GM08714 (cell line): ENCODE data around the gene SLC44A4.
"Not testable (repeated sequence)": the region's sequence is repeated elsewhere in the genome, so short reads cannot be mapped to it uniquely, and the experiment has no call there.

ENCODE experiments used
- H3K4me3 ChIP-seq: fragments of 200-500 bp; sonication (Bioruptor generic); 2 replicates; pipeline ENCODE4 v1.5.1; 2014; ENCODE audit warnings: mild to moderate bottlenecking, low read length, inconsistent platforms
- ZNF274 ChIP-seq: IDR thresholded peaks from 2 replicates; pipeline ENCODE4 v1.6.1; 2012; ENCODE audit warnings: mild to moderate bottlenecking, low read depth, low read length

The SLC44A4 gene

DNA sequence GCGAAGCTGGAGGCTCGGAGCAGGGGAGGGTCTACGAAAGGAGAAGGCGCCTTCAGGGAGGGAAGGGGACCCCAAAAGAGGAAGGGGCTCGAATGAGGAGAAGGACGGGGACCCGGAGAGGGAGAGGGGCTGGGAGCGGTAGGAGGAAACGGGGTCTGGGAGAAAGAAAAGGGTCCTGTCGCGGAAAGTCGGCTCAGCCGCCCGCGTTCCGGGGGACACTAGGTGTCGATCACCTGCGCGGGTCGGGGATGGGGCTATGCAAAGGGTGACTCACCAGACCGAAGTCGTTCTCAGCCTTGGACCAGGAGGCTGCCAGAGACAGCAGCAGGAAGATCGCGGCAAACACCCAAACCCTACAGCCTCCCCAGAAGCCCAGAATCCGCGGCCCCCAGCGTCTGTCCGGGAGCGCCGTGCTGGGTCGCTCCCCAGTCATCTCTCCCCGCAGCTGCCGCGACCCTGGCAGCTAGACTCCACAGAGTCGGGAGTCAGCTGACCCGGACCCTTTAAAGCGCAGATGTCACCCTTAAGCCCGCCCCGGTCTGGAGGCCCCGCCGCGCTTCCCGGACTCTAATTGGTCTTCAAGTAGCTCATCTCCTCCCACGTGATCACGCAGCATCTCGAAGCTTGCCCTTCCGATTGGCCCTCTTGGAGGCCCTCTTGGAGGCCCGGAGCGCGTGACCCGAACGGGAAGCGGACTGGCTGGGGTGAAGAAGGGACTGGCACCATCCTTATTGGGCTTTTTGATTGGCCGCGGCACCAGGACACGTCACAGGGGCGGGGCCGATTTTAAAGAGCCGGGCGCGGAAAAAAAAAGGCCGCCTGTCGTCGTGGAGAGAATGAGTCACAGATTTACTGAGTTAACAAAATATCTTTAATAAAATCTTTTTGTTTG lies 16.2 kb downstream of the SLC44A4 start, which contains the start of gene NEU1:
Gene NEU1, minus strand, starts transcription at position 478 of the 892 bp plus-strand sequence. Its CDS starts 45 bp downstream, at position 433.
- H3K4me3 ChIP-seq: peak within 1 kb of the TSS; percentile 72

DNA sequence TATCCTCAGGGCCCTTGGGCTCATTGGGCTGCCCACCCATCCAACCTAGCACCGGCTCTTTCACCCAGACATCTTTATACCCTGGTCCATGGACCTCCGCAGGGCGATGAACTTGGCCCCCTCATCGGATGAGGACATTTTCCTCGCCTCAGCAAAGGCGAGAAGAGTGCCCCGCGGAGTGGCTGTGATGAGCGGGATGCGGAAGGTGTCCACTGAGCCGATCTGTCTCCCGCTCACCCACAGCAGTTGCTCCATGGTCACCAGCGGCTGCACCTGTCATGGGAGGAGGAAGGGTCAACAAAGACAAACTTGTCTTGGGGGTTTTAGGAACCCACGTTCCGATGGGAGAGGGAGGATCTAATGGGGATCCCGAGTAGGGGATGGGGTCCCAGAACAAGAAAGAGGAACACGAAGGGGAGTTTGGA lies 16.9 kb downstream of the SLC44A4 start:
- peak overlapping the region; percentile 72 for H3K4me3 ChIP-seq
- no peak for TF ChIP-seq ZNF274

More for the DNA sequence above, 16.2 kb downstream of the SLC44A4 start, which contains the start of gene NEU1:
- no peak for TF ChIP-seq ZNF274

DNA sequence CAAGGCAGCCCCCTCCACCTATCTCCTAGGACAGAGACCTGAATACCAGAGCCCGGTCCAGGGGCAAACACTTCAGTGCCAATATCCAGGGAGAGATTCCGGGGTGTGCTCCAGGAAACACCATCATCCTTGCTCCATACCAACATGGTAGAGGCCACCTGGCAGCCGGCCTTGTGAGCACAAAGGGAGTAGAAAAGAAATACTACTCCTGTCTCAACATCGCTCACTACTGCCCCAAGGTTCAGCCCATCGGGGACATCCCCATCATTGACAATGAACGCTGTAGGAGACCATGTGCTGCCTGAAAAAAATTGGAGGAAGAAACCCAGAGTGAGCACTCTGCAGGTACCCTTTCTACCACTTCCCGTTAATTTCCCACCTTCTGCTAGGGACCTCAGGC lies 17.6 kb downstream of the SLC44A4 start:
- no peak for TF ChIP-seq ZNF274
- no peak overlapping the region for H3K4me3 ChIP-seq

DNA sequence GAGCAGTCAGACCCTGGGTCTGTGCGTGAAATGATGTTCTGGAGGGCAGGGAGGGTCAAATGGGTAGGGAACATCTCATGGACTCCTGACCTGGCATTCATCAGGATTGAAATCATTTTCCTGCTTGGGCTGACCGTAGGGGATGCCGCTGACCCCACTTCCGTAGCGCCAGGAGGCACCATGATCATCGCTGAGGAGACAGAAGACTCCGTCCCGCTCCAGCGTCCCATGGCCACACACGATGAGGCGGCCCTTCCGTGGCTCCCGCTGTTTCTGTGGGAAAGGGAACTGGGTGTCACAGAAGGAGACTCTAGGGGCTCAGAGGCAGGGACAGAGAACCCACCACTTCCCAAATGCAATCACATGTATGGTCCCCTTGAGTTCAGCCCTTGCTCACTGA lies 18.4 kb downstream of the SLC44A4 start:
- H3K4me3 ChIP-seq: no peak overlapping the region
- TF ChIP-seq ZNF274: no peak

DNA sequence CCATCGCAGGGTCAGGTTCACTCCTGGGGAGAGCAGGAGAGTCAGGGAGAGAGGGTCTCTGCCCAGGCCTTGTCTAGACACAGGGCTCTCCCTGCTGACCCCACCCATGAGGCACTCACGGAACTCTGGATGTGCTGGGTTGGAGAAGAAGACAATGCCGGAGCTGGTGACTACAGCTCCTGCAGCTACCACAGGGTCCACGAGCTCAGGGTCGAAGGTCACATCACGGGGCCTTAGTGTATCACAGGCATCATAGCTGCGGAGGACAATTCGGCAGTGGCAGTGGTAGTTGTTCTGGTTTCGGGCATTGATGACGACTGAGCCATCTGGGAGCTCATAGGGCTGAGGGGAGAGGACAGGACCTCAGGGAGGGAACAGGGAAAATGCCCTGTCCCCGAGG lies 18.9 kb downstream of the SLC44A4 start:
- TF ChIP-seq ZNF274: no peak
- H3K4me3 ChIP-seq: no peak overlapping the region

DNA sequence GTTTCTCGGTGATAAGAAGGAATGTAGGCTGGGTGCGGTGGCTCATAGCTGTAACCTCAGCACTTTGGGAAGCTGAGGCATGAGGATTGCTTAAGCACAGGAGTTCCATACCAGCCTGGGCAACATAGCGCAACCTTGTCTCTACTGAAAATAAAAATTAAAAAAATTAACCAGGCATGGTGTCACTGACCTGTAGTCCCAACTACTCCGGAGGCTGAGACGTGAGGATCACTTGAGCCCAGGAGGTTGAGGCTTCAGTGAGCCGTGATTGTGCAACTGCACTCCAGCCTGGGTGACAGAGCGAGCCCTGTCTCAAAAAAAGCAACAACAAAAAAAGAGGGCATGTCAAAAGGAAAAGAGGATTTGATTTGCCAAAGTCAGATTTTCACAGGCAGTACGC lies 20.1 kb downstream of the SLC44A4 start:
- no peak for TF ChIP-seq ZNF274

DNA sequence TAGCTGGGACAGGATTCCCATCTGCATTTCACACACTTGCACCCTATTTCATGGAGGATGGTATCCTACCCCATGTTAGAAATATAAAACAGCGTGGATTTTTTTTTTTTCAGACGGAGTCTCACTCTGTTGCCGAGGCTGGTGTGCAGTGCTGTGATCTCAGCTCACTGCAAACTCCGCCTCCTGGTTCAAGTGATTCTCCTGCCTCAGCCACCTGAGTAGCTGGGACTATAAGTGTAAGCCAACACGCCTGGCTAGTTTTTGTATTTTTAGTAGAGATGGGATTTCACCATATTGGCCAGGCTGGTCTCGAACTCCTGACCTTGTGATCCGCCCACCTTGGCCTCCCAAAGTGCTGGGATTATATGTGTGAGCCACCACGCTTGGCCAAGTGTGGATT lies 21.0 kb downstream of the SLC44A4 start:
- not testable (repeated sequence) for H3K4me3 ChIP-seq

More for the DNA sequence above, 20.1 kb downstream of the SLC44A4 start:
- H3K4me3 ChIP-seq: no peak overlapping the region

DNA sequence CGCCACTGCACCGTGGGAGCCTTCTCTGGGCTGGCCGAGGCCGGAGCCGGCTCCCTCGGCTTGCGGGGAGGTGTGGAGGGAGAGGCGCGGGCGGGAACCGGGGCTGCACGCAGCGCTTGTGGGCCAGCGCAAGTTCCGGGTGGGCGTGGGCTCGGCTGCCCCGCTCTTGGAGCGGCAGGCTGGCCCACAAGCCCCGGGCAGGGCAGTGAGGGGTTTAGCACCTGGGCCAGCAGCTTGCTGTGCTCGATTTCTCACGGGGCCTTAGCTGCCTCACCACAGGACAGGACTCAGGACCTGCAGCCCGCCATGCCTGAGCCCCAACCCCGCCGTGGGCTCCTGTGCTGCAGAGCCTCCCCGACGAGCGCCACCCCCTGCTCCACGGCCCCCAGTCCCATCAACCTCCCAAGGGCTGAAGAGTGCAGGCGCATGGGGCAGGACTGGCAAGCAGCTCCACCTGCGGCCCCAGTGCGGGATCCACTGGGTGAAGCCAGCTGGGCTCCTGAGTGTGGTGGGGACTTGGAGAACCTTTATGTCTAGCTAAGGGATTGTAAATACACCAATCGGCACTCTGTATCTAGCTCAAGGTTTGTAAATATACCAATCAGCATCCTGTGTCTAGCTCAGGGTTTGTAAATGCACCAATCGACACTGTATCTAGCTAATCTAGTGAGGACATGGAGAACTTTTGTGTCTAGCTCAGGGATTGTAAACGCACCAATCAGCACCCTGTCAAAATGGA lies 26.6 kb downstream of the SLC44A4 start:
- H3K4me3 ChIP-seq: not testable (repeated sequence)

DNA sequence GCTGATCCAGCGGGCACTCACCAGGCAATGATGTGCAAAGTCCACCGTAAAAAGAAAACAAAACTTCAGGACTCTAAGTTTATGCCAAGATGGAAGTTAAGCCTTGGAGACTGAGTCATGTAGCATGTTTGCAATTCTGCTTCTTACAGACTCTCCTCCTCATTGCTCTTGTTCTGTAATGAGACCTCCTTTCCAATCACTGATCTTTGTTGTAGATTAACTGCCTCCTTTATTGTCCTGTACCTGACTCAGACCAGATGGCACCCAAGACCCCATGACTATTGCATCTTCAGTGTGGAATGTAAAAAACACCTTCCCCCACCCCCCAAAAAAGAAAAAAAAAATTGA lies 27.3 kb downstream of the SLC44A4 start:
- H3K4me3 ChIP-seq: no peak overlapping the region; the same call in 1 of the 2 replicates
- no peak for TF ChIP-seq ZNF274

DNA sequence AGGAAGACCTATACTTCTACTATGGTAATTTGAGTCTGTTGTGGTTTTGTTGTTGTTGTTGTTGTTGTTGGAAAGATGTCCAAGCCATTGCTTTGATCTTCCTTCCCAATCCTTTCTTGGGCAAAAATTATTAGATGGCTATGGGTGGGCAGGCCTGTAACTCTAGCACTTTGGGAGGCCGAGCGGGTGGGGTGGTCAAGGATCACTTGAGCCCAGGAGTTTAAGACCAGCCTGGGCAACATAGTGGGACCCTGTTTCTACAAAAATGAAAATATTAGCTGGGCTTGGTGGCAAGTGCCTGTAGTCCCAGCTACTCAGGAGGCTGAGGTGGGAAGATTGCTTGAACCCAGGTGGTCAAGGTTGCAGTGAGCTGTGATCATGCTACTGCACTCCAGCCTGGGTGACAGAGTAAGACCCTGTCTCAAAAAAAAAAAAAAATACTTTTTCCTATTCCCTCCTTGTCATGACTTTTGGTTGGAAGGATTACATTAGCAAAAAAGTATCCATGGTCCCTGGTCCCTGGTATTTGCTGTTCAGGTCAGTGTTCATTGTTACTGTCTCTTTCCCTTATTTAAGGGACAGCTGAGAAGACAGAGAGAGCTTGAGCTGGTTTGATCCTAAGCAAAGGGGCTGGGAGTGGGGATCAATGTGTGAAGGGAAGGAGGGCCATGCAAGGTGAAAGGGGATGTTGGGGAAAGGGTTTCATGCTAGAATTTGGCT lies 27.9 kb downstream of the SLC44A4 start:
- H3K4me3 ChIP-seq: no peak overlapping the region
- TF ChIP-seq ZNF274: no peak

DNA sequence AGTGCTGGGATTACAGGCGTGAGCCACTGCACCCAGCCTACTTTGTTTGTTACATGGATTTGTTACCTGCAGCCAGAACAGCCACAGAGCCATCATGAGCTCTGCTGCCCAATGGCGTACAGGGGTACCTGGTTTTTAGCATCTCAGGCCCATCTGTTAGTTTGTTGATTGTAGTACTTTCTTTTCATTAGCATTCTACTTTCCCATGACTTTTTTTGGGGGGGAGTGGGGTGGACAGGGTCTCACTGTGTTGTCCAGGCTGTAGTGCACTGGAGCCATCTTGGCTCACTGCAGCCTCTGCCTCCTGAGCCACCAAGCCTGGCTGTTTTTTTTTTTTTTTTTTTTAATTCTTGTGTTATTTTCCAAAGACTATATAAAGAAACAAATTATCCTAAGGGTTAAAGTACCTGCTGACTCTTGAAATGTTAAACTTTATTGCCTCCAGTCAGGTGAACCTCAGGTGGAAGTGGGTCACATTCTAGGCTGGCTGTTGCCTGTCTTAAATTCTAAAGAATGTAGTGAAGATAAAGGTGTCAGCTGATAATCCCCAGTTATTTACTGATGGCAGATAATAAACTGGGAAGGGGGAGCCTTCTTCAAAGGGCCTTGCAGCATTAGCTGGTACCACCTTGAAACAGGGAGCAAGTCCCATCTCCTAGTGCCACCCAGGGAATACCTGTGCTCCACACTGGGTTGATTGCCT lies 31.4 kb downstream of the SLC44A4 start:
- no peak overlapping the region for H3K4me3 ChIP-seq
- no peak for TF ChIP-seq ZNF274

DNA sequence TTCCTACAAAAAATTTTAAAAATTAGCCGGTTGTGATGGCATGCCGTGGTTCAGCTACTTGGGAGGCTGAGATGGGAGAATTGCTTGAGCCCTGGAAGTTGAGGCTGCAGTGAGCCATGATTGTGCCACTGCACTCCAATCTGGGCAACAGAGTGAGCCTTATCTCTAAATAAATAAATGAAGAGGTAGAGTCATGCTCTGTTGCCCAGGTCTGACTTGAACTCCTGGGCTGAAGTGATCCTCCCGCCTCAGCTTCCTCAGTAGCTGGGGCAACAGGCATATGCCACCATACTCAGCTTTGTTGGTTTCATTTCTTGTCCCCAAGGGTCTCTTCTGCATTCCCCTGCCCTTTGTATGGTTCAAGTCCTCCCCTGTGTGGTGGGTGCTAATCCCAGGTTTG lies 34.3 kb downstream of the SLC44A4 start:
- no peak for TF ChIP-seq ZNF274

DNA sequence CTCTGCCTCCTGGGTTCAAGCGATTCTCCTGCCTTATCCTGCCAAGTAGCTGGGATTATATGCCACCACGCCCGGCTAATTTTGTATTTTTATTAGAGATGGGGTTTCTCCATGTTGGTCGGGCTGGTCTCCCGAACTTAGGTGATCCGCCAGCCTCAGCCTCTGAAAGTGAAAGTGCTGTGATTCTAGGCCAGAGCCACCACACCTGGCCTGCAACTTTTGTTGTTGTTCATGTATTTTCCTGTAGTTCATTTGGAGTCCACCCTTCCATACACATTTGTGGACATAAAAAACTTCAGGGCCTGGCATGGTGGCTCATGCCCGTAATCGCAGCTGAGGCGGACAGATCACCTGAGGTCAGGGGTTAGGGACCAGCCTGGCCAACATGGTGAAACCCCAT lies 36.7 kb downstream of the SLC44A4 start:
- no peak overlapping the region for H3K4me3 ChIP-seq
- TF ChIP-seq ZNF274: no peak

More for the DNA sequence above, 34.3 kb downstream of the SLC44A4 start:
- no peak overlapping the region for H3K4me3 ChIP-seq

DNA sequence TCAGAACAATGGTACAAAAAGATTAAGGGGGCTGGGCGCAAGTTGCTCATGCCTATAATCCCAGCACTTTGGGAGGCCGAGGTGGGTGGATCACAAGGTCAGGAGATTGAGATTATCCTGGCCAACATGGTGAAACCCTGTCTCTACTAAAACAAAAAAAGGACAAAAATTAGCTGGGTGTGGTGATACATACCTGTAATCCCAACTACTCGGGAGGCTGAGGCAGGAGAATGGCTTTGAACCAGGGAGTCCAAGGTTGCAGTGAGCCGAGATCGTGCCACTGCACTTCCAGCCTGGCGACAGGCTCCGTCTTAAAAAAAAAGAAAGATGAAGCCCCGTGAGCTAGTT lies 39.0 kb downstream of the SLC44A4 start:
- not testable (repeated sequence) for H3K4me3 ChIP-seq
